HepG2 (cell line): ENCODE measurements around the gene DUSP16. TPM values are rescaled to one million over a fixed set of nuclear protein-coding genes. Genes with fewer than 3 reads are reported as not detected.

Source experiments
- FOXO1 ChIP-seq: sonication (generic); formaldehyde crosslinking; IDR thresholded peaks from 2 replicates; pipeline ENCODE4 v1.4.0; 2020; ENCODE audit warnings: missing genetic modification reagents
- MLLT10 ChIP-seq: sonication (generic); formaldehyde crosslinking; IDR thresholded peaks from 2 replicates; pipeline ENCODE4 v1.4.0; 2020; ENCODE audit warnings: missing genetic modification reagents
- NCOA5 ChIP-seq: sonication (generic); formaldehyde crosslinking; IDR thresholded peaks from 2 replicates; pipeline ENCODE4 v1.4.0; 2020; ENCODE audit warnings: missing genetic modification reagents
- PAF1 ChIP-seq: IDR thresholded peaks from 2 replicates; pipeline ENCODE4 v1.6.1; 2016; ENCODE audit warnings: missing genetic modification reagents, missing compliant biosample characterization
- TBX3 ChIP-seq: fragments of 450-650 bp; IDR thresholded peaks from 2 replicates; pipeline ENCODE4 v1.6.1; 2017; ENCODE audit warnings: antibody characterized with exemption, mild to moderate bottlenecking, inconsistent platforms, borderline replicate concordance
- TOPORS ChIP-seq: sonication (generic); formaldehyde crosslinking; IDR thresholded peaks from 2 replicates; pipeline ENCODE4 v1.8.0; 2023; ENCODE audit warnings: mild to moderate bottlenecking, missing genetic modification reagents
- ZBTB21 ChIP-seq: sonication (generic); formaldehyde crosslinking; IDR thresholded peaks from 2 replicates; pipeline ENCODE4 v1.4.0; 2020; ENCODE audit warnings: missing genetic modification reagents
- ZNF335 ChIP-seq: sonication (generic); formaldehyde crosslinking; IDR thresholded peaks from 2 replicates; pipeline ENCODE4 v1.4.0; 2020; ENCODE audit warnings: missing genetic modification reagents
- polyA plus RNA-seq, 8 experiments: library from polyadenylated mRNA; depleted of rRNA in 3 of 8; stranded (reverse) in 7 of 8; unstranded in 1 of 8; fragments of >200 nt; fragmentation: Illumina TruSeq in 4 of 8; extraction: Trizol in 4 of 8; gene quantifications; 2 replicates each; pipeline versions ENCODE4 v1.2.1 to v1.2.3, GENCODE V29; 2011 to 2016; ENCODE audit warnings: low read depth in 4 of 8, missing spikeins in 1 of 8, mixed read lengths in 1 of 8; ENCODE audit not compliant: insufficient read depth in 1 of 8
- total RNA-seq, 5 experiments: library from RNA; depleted of rRNA; stranded (reverse); fragments of >200 nt; fragmentation: Illumina TruSeq; extraction: Trizol; gene quantifications; 2 replicates each; pipeline ENCODE4 v1.2.3, GENCODE V29; 2016; ENCODE audit warnings: low read depth in 1 of 5
- TF ChIP-seq, protein P1 (sequence below): fragments of 450-650 bp; IDR thresholded peaks from 2 replicates; pipeline ENCODE4 v1.6.1; 2016
- TF ChIP-seq, protein P2 (sequence below): sonication (generic); formaldehyde crosslinking; IDR thresholded peaks from 2 replicates; pipeline ENCODE4 v1.5.1; 2020; ENCODE audit warnings: missing genetic modification reagents, mild to moderate bottlenecking, borderline replicate concordance
- TF ChIP-seq, protein P3 (sequence below): sonication (generic); formaldehyde crosslinking; IDR thresholded peaks from 2 replicates; pipeline ENCODE4 v1.4.0; 2020; ENCODE audit warnings: missing genetic modification reagents, borderline replicate concordance
- TF ChIP-seq, protein P4 (sequence below): sonication (generic); formaldehyde crosslinking; conservative IDR thresholded peaks from 2 replicates; pipeline ENCODE4 v1.4.0; 2020; ENCODE audit warnings: missing genetic modification reagents
- TF ChIP-seq, protein P5 (sequence below): sonication (generic); formaldehyde crosslinking; IDR thresholded peaks from 2 replicates; pipeline ENCODE4 v1.5.1; 2020; ENCODE audit warnings: missing genetic modification reagents, mild to moderate bottlenecking, borderline replicate concordance
- TF ChIP-seq, protein P6 (sequence below): sonication (generic); formaldehyde crosslinking; IDR thresholded peaks from 2 replicates; pipeline ENCODE4 v1.5.0; 2020; ENCODE audit warnings: missing genetic modification reagents, mild to moderate bottlenecking, borderline replicate concordance
- TF ChIP-seq, protein P7 (sequence below): sonication (generic); formaldehyde crosslinking; IDR thresholded peaks from 2 replicates; pipeline ENCODE4 v1.9.0; 2022; ENCODE audit warnings: missing genetic modification reagents, mild to moderate bottlenecking, borderline replicate concordance

Gene DUSP16
- total and polyA plus RNA-seq, 2 of the 13 experiments (the other 11 are each of a cell fraction or from before 2014, with no cell fraction given), result 45.7 to 46.6 TPM

DNA sequence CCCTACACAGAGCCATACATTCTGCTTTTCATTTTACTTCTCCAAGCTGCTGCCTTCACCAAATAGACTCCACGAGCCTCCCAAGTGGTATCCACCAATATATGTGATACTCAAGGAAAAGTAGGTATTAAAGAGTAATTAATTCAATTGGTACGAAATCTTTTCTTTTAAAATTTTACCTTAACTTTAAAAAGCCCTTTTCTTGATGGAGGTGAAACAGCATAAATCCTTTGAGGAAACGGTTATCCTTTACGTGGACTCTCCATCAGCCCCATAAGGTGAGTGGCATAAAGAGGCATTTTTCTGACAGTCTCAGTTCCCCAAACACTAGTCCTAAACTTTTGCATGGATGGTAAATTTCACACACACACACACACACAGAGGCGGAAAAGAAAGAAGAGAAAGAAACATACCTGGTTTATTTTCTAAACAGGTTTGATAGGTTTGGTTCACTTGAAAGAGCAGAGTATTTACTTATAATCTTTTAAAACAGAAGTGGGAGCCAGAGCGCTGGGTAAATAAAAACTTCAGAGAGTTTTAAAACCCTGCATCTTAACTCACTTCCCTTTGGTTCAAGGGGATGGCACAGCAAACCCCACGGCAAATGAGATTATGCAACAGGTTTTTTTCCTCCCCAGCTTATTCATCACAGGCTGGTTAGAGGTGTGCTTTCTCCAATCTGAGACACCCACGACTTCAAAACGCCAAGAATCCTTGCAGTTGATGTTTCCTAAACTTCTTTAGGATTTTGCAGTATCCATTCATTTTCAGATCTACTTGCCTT, 1.9 kb downstream of the DUSP16 start (continued):
- TF ChIP-seq NCOA5 (CRISPR knock-in tag), result no peak
- TF ChIP-seq, protein P1, sequence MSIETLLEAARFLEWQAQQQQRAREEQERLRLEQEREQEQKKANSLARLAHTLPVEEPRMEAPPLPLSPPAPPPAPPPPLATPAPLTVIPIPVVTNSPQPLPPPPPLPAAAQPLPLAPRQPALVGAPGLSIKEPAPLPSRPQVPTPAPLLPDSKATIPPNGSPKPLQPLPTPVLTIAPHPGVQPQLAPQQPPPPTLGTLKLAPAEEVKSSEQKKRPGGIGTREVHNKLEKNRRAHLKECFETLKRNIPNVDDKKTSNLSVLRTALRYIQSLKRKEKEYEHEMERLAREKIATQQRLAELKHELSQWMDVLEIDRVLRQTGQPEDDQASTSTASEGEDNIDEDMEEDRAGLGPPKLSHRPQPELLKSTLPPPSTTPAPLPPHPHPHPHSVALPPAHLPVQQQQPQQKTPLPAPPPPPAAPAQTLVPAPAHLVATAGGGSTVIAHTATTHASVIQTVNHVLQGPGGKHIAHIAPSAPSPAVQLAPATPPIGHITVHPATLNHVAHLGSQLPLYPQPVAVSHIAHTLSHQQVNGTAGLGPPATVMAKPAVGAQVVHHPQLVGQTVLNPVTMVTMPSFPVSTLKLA, result no peak
- no peak for TF ChIP-seq TBX3
- TF ChIP-seq FOXO1, result peak; percentile 34; the same call in 1 of the 2 replicates
- TF ChIP-seq, protein P2, sequence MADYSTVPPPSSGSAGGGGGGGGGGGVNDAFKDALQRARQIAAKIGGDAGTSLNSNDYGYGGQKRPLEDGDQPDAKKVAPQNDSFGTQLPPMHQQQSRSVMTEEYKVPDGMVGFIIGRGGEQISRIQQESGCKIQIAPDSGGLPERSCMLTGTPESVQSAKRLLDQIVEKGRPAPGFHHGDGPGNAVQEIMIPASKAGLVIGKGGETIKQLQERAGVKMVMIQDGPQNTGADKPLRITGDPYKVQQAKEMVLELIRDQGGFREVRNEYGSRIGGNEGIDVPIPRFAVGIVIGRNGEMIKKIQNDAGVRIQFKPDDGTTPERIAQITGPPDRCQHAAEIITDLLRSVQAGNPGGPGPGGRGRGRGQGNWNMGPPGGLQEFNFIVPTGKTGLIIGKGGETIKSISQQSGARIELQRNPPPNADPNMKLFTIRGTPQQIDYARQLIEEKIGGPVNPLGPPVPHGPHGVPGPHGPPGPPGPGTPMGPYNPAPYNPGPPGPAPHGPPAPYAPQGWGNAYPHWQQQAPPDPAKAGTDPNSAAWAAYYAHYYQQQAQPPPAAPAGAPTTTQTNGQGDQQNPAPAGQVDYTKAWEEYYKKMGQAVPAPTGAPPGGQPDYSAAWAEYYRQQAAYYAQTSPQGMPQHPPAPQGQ (CRISPR knock-in tag), result no peak
- TF ChIP-seq, protein P3, sequence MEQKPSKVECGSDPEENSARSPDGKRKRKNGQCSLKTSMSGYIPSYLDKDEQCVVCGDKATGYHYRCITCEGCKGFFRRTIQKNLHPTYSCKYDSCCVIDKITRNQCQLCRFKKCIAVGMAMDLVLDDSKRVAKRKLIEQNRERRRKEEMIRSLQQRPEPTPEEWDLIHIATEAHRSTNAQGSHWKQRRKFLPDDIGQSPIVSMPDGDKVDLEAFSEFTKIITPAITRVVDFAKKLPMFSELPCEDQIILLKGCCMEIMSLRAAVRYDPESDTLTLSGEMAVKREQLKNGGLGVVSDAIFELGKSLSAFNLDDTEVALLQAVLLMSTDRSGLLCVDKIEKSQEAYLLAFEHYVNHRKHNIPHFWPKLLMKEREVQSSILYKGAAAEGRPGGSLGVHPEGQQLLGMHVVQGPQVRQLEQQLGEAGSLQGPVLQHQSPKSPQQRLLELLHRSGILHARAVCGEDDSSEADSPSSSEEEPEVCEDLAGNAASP (CRISPR knock-in tag), result no peak
- no peak for TF ChIP-seq PAF1 (CRISPR knock-in tag)
- TF ChIP-seq, protein P4, sequence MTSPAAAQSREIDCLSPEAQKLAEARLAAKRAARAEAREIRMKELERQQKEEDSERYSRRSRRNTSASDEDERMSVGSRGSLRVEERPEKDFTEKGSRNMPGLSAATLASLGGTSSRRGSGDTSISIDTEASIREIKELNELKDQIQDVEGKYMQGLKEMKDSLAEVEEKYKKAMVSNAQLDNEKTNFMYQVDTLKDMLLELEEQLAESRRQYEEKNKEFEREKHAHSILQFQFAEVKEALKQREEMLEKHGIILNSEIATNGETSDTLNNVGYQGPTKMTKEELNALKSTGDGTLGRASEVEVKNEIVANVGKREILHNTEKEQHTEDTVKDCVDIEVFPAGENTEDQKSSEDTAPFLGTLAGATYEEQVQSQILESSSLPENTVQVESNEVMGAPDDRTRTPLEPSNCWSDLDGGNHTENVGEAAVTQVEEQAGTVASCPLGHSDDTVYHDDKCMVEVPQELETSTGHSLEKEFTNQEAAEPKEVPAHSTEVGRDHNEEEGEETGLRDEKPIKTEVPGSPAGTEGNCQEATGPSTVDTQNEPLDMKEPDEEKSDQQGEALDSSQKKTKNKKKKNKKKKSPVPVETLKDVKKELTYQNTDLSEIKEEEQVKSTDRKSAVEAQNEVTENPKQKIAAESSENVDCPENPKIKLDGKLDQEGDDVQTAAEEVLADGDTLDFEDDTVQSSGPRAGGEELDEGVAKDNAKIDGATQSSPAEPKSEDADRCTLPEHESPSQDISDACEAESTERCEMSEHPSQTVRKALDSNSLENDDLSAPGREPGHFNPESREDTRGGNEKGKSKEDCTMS (CRISPR knock-in tag), result no peak
- TF ChIP-seq, protein P5, sequence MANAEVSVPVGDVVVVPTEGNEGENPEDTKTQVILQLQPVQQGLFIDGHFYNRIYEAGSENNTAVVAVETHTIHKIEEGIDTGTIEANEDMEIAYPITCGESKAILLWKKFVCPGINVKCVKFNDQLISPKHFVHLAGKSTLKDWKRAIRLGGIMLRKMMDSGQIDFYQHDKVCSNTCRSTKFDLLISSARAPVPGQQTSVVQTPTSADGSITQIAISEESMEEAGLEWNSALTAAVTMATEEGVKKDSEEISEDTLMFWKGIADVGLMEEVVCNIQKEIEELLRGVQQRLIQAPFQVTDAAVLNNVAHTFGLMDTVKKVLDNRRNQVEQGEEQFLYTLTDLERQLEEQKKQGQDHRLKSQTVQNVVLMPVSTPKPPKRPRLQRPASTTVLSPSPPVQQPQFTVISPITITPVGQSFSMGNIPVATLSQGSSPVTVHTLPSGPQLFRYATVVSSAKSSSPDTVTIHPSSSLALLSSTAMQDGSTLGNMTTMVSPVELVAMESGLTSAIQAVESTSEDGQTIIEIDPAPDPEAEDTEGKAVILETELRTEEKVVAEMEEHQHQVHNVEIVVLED (CRISPR knock-in tag), result no peak
- no peak for TF ChIP-seq TOPORS (CRISPR knock-in tag)
- no peak for TF ChIP-seq ZBTB21 (CRISPR knock-in tag)
- peak; percentile 48; the same call in 1 of the 2 replicates for TF ChIP-seq MLLT10
- TF ChIP-seq, protein P6, sequence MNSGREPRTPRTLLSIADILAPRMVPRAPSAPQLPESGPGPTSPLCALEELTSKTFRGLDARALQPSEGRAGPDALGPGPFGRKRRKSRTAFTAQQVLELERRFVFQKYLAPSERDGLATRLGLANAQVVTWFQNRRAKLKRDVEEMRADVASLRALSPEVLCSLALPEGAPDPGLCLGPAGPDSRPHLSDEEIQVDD (CRISPR knock-in tag), result no peak
- no peak for TF ChIP-seq ZNF335 (CRISPR knock-in tag)
- TF ChIP-seq, protein P7, sequence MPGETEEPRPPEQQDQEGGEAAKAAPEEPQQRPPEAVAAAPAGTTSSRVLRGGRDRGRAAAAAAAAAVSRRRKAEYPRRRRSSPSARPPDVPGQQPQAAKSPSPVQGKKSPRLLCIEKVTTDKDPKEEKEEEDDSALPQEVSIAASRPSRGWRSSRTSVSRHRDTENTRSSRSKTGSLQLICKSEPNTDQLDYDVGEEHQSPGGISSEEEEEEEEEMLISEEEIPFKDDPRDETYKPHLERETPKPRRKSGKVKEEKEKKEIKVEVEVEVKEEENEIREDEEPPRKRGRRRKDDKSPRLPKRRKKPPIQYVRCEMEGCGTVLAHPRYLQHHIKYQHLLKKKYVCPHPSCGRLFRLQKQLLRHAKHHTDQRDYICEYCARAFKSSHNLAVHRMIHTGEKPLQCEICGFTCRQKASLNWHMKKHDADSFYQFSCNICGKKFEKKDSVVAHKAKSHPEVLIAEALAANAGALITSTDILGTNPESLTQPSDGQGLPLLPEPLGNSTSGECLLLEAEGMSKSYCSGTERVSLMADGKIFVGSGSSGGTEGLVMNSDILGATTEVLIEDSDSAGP (CRISPR knock-in tag), result no peak
